HL-60 (cell line): Measurements from ENCODE around the gene DBI.

Experiments
- GABPA ChIP-seq: IDR thresholded peaks from 2 replicates; pipeline ENCODE4 v1.6.1; 2012; ENCODE audit warnings: low read depth
- POLR2AphosphoS5 ChIP-seq: IDR thresholded peaks from 2 replicates; pipeline ENCODE4 v1.6.1; 2012; ENCODE audit warnings: low read depth
- SPI1 ChIP-seq: IDR thresholded peaks from 2 replicates; pipeline ENCODE4 v1.6.1; 2012; ENCODE audit warnings: low read depth, mild to moderate bottlenecking, borderline replicate concordance
- TF ChIP-seq, protein P1 (sequence below): IDR thresholded peaks from one replicate; pipeline ENCODE4 v1.5.1; 2011; ENCODE audit warnings: low read length, control low read depth, inconsistent platforms; ENCODE audit not compliant: insufficient read depth
- TF ChIP-seq, protein P2 (sequence below): IDR thresholded peaks from 2 replicates; pipeline ENCODE4 v1.6.1; 2012; ENCODE audit warnings: low read depth; ENCODE audit not compliant: insufficient replicate concordance

DNA sequence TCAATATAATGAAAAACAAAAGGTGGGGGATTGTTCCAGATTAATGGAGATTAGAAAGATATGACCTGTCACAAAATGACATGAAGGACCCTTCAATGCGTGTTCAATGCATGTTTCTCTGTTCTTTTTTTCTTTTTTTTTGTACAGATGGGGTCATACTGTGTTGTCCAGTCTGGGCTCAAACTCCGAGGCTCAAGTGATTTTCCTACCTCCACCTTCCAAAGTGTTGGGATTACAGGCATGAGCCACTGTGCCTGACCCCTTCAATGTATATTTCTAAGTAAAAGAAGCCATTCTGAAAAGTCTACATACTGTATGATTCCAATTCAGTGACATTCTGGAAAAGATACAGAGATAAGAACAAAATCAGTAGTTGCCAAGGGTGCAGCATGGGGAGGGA lies 32.9 kb upstream of the DBI start:
- TF ChIP-seq, protein P1, sequence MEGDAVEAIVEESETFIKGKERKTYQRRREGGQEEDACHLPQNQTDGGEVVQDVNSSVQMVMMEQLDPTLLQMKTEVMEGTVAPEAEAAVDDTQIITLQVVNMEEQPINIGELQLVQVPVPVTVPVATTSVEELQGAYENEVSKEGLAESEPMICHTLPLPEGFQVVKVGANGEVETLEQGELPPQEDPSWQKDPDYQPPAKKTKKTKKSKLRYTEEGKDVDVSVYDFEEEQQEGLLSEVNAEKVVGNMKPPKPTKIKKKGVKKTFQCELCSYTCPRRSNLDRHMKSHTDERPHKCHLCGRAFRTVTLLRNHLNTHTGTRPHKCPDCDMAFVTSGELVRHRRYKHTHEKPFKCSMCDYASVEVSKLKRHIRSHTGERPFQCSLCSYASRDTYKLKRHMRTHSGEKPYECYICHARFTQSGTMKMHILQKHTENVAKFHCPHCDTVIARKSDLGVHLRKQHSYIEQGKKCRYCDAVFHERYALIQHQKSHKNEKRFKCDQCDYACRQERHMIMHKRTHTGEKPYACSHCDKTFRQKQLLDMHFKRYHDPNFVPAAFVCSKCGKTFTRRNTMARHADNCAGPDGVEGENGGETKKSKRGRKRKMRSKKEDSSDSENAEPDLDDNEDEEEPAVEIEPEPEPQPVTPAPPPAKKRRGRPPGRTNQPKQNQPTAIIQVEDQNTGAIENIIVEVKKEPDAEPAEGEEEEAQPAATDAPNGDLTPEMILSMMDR, result no peak
- TF ChIP-seq GABPA (no peak), POLR2AphosphoS5 (no peak), SPI1 (no peak)
- TF ChIP-seq, protein P2, sequence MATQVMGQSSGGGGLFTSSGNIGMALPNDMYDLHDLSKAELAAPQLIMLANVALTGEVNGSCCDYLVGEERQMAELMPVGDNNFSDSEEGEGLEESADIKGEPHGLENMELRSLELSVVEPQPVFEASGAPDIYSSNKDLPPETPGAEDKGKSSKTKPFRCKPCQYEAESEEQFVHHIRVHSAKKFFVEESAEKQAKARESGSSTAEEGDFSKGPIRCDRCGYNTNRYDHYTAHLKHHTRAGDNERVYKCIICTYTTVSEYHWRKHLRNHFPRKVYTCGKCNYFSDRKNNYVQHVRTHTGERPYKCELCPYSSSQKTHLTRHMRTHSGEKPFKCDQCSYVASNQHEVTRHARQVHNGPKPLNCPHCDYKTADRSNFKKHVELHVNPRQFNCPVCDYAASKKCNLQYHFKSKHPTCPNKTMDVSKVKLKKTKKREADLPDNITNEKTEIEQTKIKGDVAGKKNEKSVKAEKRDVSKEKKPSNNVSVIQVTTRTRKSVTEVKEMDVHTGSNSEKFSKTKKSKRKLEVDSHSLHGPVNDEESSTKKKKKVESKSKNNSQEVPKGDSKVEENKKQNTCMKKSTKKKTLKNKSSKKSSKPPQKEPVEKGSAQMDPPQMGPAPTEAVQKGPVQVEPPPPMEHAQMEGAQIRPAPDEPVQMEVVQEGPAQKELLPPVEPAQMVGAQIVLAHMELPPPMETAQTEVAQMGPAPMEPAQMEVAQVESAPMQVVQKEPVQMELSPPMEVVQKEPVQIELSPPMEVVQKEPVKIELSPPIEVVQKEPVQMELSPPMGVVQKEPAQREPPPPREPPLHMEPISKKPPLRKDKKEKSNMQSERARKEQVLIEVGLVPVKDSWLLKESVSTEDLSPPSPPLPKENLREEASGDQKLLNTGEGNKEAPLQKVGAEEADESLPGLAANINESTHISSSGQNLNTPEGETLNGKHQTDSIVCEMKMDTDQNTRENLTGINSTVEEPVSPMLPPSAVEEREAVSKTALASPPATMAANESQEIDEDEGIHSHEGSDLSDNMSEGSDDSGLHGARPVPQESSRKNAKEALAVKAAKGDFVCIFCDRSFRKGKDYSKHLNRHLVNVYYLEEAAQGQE, result no peak
